H1 (cell line): ENCODE data around the gene HIVEP2. TPM values are rescaled to one million over a fixed set of nuclear protein-coding genes. Genes with fewer than 3 reads are reported as not detected.

Experiments used
- CTCF ChIA-PET: fragments of 300-600 bp; sonication (Branson Sonifier 250); formaldehyde crosslinking; loops from one replicate; lab custom pipeline; 2021; ENCODE audit not compliant: partially characterized antibody; lab: Charles Lee
- POLR2A ChIA-PET: fragments of 300-600 bp; sonication (Branson Sonifier 250); formaldehyde crosslinking; loops from one replicate; lab custom pipeline; 2021; ENCODE audit warnings: inconsistent platforms; ENCODE audit not compliant: partially characterized antibody; lab: Charles Lee
- DNase-seq, 2 experiments: peaks; one replicate each; pipeline versions ENCODE4 v3.0.0 to v3.0.0-alpha.2; 2010 to 2022; ENCODE audit warnings: low spot score in 2 of 2, low read depth in 1 of 2, mixed read lengths in 1 of 2
- FAIRE-seq: peaks from 2 replicates; lab custom pipeline; 2011; peaks lifted over from hg19 to GRCh38; lab: Jason Lieb, UNC
- H2AFZ ChIP-seq: 2 replicates; pipeline ENCODE4 v1.8.1; 2012; ENCODE audit warnings: low read length, inconsistent platforms
- H2AK5ac ChIP-seq: 2 replicates; pipeline ENCODE4 v1.6.1; 2013; ENCODE audit warnings: low read depth, low read length
- H2BK120ac ChIP-seq: replicated peaks from 2 replicates; pipeline ENCODE3; 2013; ENCODE audit warnings: low read depth, low read length, inconsistent platforms
- H2BK12ac ChIP-seq: 2 replicates; pipeline ENCODE4 v1.6.1; 2013; ENCODE audit warnings: low read depth, low read length
- H2BK15ac ChIP-seq: 2 replicates; pipeline ENCODE4 v1.6.1; 2013; ENCODE audit warnings: low read length
- H2BK20ac ChIP-seq: 2 replicates; pipeline ENCODE4 v1.6.1; 2013; ENCODE audit warnings: low read length
- H2BK5ac ChIP-seq: 2 replicates; pipeline ENCODE4 v1.6.1; 2013; ENCODE audit warnings: low read depth, low read length
- H3K14ac ChIP-seq: 2 replicates; pipeline ENCODE4 v1.6.1; 2013; ENCODE audit warnings: inconsistent platforms; ENCODE audit not compliant: insufficient read length
- H3K18ac ChIP-seq: 2 replicates; pipeline ENCODE4 v1.6.1; 2013; ENCODE audit warnings: low read length; ENCODE audit errors: extremely low read depth
- H3K23ac ChIP-seq: 2 replicates; pipeline ENCODE4 v1.6.1; 2013; ENCODE audit warnings: inconsistent platforms; ENCODE audit not compliant: insufficient read length
- H3K23me2 ChIP-seq: 2 replicates; pipeline ENCODE4 v1.6.1; 2013; ENCODE audit warnings: low read depth, low read length
- H3K27ac ChIP-seq: 2 replicates; pipeline ENCODE4 v1.6.1; 2011; ENCODE audit warnings: low read depth, low read length, inconsistent platforms
- H3K27me3 ChIP-seq, 4 experiments: replicated peaks in 1 of 4; 1 replicate in 1 of 4; 2 replicates in 3 of 4; pipeline versions ENCODE4 v1.6.1 to v1.8.1; 2011 to 2013; ENCODE audit warnings: low read length in 3 of 4, mild to moderate bottlenecking in 3 of 4, inconsistent platforms in 2 of 4, mixed read lengths in 2 of 4, moderate library complexity in 1 of 4; ENCODE audit not compliant: control insufficient read depth in 3 of 4, insufficient read depth in 3 of 4; ENCODE audit errors: extremely low read depth in 1 of 4
- H3K36me3 ChIP-seq, 4 experiments: 2 replicates each; pipeline versions ENCODE4 v1.6.1 to v1.8.1; 2011 to 2013; ENCODE audit warnings: mild to moderate bottlenecking in 4 of 4, low read length in 3 of 4, moderate library complexity in 2 of 4, control low read depth in 1 of 4, inconsistent platforms in 1 of 4; ENCODE audit not compliant: insufficient read depth in 4 of 4, control insufficient read depth in 2 of 4
- H3K4ac ChIP-seq: replicated peaks from 2 replicates; pipeline ENCODE3; 2013; ENCODE audit warnings: low read length, low read depth, mixed read lengths, inconsistent platforms; ENCODE audit not compliant: insufficient read length
- H3K4me1 ChIP-seq, 4 experiments: replicated peaks in 1 of 4; 1 replicate in 1 of 4; 2 replicates in 3 of 4; pipeline versions ENCODE4 v1.6.1 to v1.8.1; 2011 to 2013; ENCODE audit warnings: low read length in 3 of 4, inconsistent platforms in 2 of 4, mixed read lengths in 1 of 4; ENCODE audit not compliant: insufficient read depth in 4 of 4, control insufficient read depth in 3 of 4
- H3K4me2 ChIP-seq, 2 experiments: 2 replicates each; pipeline versions ENCODE4 v1.6.1 to v1.8.1; 2011 to 2013; ENCODE audit warnings: low read depth in 2 of 2, low read length in 2 of 2, control low read depth in 1 of 2, inconsistent platforms in 1 of 2, mild to moderate bottlenecking in 1 of 2; ENCODE audit not compliant: insufficient read depth in 1 of 2
- H3K4me3 ChIP-seq, 4 experiments: fragments of 200-600, 300-600 bp in 1 of 4; sonication (generic), shearing (Covaris generic), sonication (Bioruptor Twin) in 1 of 4; 2 replicates each; pipeline versions ENCODE4 v1.5.1 to v1.8.1; 2011 to 2016; ENCODE audit warnings: low read length in 4 of 4, low read depth in 3 of 4, control low read depth in 2 of 4, inconsistent platforms in 2 of 4, mild to moderate bottlenecking in 2 of 4, mixed read lengths in 1 of 4, moderate library complexity in 1 of 4; ENCODE audit not compliant: insufficient read depth in 2 of 4; ENCODE audit errors: extremely low read depth in 1 of 4
- H3K56ac ChIP-seq: replicated peaks from 2 replicates; pipeline ENCODE3; 2013; ENCODE audit warnings: low read depth, mild to moderate bottlenecking, mixed read lengths, low read length, inconsistent platforms; ENCODE audit not compliant: insufficient read length
- H3K79me1 ChIP-seq: 2 replicates; pipeline ENCODE4 v1.6.1; 2013; ENCODE audit warnings: low read depth, low read length, control low read depth
- H3K79me2 ChIP-seq, 2 experiments: 2 replicates each; pipeline versions ENCODE4 v1.6.1 to v1.8.1; 2012 to 2013; ENCODE audit warnings: low read length in 2 of 2, mild to moderate bottlenecking in 2 of 2, inconsistent platforms in 1 of 2; ENCODE audit not compliant: insufficient read depth in 2 of 2, control insufficient read depth in 1 of 2
- H3K9ac ChIP-seq, 4 experiments: replicated peaks in 1 of 4; 1 replicate in 1 of 4; 2 replicates in 3 of 4; pipeline versions ENCODE4 v1.6.1 to v1.8.1; 2011 to 2013; ENCODE audit warnings: low read depth in 3 of 4, low read length in 3 of 4, control low read depth in 2 of 4, mild to moderate bottlenecking in 2 of 4, moderate library complexity in 2 of 4, inconsistent platforms in 1 of 4; ENCODE audit errors: extremely low read depth in 1 of 4
- H3K9me3 ChIP-seq, 2 experiments: 2 replicates each; pipeline versions ENCODE4 v1.6.1 to v1.8.1; 2012 to 2013; ENCODE audit warnings: mild to moderate bottlenecking in 2 of 2, moderate library complexity in 2 of 2, control low read depth in 1 of 2, inconsistent platforms in 1 of 2, low read depth in 1 of 2, low read length in 1 of 2, mixed read lengths in 1 of 2; ENCODE audit not compliant: insufficient read depth in 2 of 2
- H4K20me1 ChIP-seq, 2 experiments: replicated peaks in 1 of 2; 2 replicates each; pipeline versions ENCODE3 to v1.8.1; 2011 to 2013; ENCODE audit warnings: inconsistent platforms in 2 of 2, low read length in 2 of 2, mild to moderate bottlenecking in 1 of 2; ENCODE audit not compliant: insufficient read depth in 2 of 2, control insufficient read depth in 1 of 2
- H4K5ac ChIP-seq: 2 replicates; pipeline ENCODE4 v1.6.1; 2013; ENCODE audit warnings: low read length, low read depth, mixed read lengths, inconsistent platforms; ENCODE audit not compliant: insufficient read length
- H4K8ac ChIP-seq: 2 replicates; pipeline ENCODE4 v1.8.0; 2013; ENCODE audit warnings: mild to moderate bottlenecking, moderate library complexity, low read length, inconsistent platforms; ENCODE audit not compliant: insufficient read depth; ENCODE audit errors: extremely low read depth
- H4K91ac ChIP-seq: replicated peaks from 2 replicates; pipeline ENCODE3; 2013; ENCODE audit warnings: low read length, mixed read lengths, inconsistent platforms; ENCODE audit not compliant: insufficient read length
- CBX5 ChIP-seq: fragments of 300-800, 300-1000 bp; sonication (generic); IDR thresholded peaks from 2 replicates; pipeline ENCODE4 v1.7.1; 2016; ENCODE audit warnings: antibody characterized with exemption, low read length, low read depth
- CBX8 ChIP-seq: fragments of 300-800, 300-1000 bp; sonication (generic); IDR thresholded peaks from 2 replicates; pipeline ENCODE4 v1.7.1; 2016; ENCODE audit warnings: low read depth, low read length, borderline replicate concordance
- CHD1 ChIP-seq: IDR thresholded peaks from 2 replicates; pipeline ENCODE4 v1.6.1; 2012; ENCODE audit warnings: low read depth, low read length, improper control_type of control experiment
- CTBP2 ChIP-seq: IDR thresholded peaks from 2 replicates; pipeline ENCODE4 v1.7.0; 2011; ENCODE audit warnings: borderline replicate concordance, mild to moderate bottlenecking, moderate library complexity, mixed read lengths, low read length; ENCODE audit not compliant: insufficient read depth, insufficient read length
- JUN ChIP-seq: IDR thresholded peaks from 2 replicates; pipeline ENCODE4 v1.6.1; 2011; ENCODE audit warnings: low read depth, mild to moderate bottlenecking, improper control_type of control experiment, low read length
- KDM1A ChIP-seq: fragments of 200-600, 300-600 bp; sonication (generic); IDR thresholded peaks from 2 replicates; pipeline ENCODE4 v1.7.1; 2016; ENCODE audit warnings: mild to moderate bottlenecking, low read length, borderline replicate concordance
- KDM4A ChIP-seq: IDR thresholded peaks from one replicate; pipeline ENCODE4 v1.7.1; 2012; ENCODE audit warnings: low read depth, mild to moderate bottlenecking, moderate library complexity, low read length, inconsistent platforms; ENCODE audit not compliant: severe bottlenecking
- MAFK ChIP-seq: IDR thresholded peaks from 2 replicates; pipeline ENCODE4 v1.6.1; 2012; ENCODE audit warnings: low read depth, mild to moderate bottlenecking, improper control_type of control experiment, low read length
- RFX5 ChIP-seq: IDR thresholded peaks from 2 replicates; pipeline ENCODE4 v1.6.1; 2011; ENCODE audit warnings: low read depth, low read length, improper control_type of control experiment, borderline replicate concordance
- RXRA ChIP-seq: IDR thresholded peaks from 2 replicates; pipeline ENCODE4 v1.6.1; 2011; ENCODE audit warnings: low read depth, mild to moderate bottlenecking, low read length, moderate library complexity; ENCODE audit not compliant: insufficient read depth
- SIX5 ChIP-seq: IDR thresholded peaks from 2 replicates; pipeline ENCODE4 v1.6.1; 2011; ENCODE audit warnings: mild to moderate bottlenecking, low read depth, low read length
- SP2 ChIP-seq: IDR thresholded peaks from 2 replicates; pipeline ENCODE4 v1.6.1; 2012; ENCODE audit warnings: mild to moderate bottlenecking, low read length, inconsistent platforms
- SUZ12 ChIP-seq: fragments of 200-600 bp; sonication (generic); IDR thresholded peaks from 2 replicates; pipeline ENCODE4 v1.6.1; 2012; ENCODE audit warnings: mild to moderate bottlenecking, inconsistent platforms, low read length, moderate library complexity, mixed read lengths
- TBP ChIP-seq: IDR thresholded peaks from 2 replicates; pipeline ENCODE4 v1.6.1; 2011; ENCODE audit warnings: low read depth, low read length, improper control_type of control experiment
- ZNF274 ChIP-seq: IDR thresholded peaks from 2 replicates; pipeline ENCODE4 v1.7.0; 2012; ENCODE audit warnings: low read length, borderline replicate concordance; ENCODE audit errors: extremely low read depth
- WGBS, 2 experiments: shearing (Covaris generic) in 1 of 2; methylation state at CpG; one replicate each; pipeline versions ENCODE4 v1.1.6 to v1.1.7; 2013 to 2015; ENCODE audit warnings: low lambda C conversion rate in 2 of 2, mixed read lengths in 2 of 2, inconsistent platforms in 1 of 2, low coverage in 1 of 2, missing lambda C conversion rate in 1 of 2; ENCODE audit not compliant: insufficient replicate concordance in 2 of 2, insufficient coverage in 1 of 2, insufficient read length in 1 of 2; ENCODE audit errors: extremely low coverage in 1 of 2, missing lambda C conversion rate in 1 of 2; 5-methylcytosine and 5-hydroxymethylcytosine counted together
- polyA plus RNA-seq, 7 experiments: library from polyadenylated mRNA; depleted of rRNA in 3 of 7; stranded (reverse) in 5 of 7; unstranded in 2 of 7; fragments of >200 nt in 5 of 7; fragments of 200-250 nt in 2 of 7; gene quantifications; 1 replicate in 5 of 7; 2 replicates in 1 of 7; 4 replicates in 1 of 7; pipeline versions ENCODE4 v1.2.1 to v1.2.3, GENCODE V29; 2011 to 2013; ENCODE audit warnings: missing spikeins in 2 of 7, mixed read lengths in 2 of 7
- total RNA-seq: library from RNA; stranded (reverse); fragmentation: NEBNext Ultra II Directional; extraction: Animal tissue kit (Norgen Biotek cat#: 25700); gene quantifications from 2 replicates; pipeline ENCODE4 v1.2.1, GENCODE V29; 2021

HIVEP2 gene
- total and polyA plus RNA-seq, 2 of the 8 experiments (the other 6 are each of a cell fraction or from before 2014, with no cell fraction given), result 2.2 to 6.1 TPM

DNA sequence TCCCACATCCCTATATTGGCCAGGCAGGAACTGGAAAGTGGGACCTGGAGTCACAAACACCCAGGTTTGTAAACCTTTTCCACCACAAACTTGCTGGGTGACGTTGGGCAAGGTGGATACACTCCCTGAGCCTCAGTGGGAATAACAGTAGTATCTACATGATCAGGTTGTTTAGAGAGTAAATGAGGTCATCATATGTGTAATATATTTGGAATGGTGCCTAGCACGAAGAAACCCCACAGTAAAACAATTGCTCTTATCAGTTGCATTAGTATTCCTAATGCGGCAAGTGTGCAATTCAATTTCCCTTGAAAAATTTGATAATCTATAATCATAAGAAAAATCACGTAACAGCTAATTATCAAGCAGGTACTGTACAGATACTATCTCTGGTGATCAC lies 51.9 kb downstream of the HIVEP2 start:
- Histone ChIP-seq H4K5ac (no peak overlapping the region), H3K23ac (no peak overlapping the region), H3K23me2 (no peaks in the 10 kb centered on the region), H2BK15ac (no peak overlapping the region), H3K14ac (no peak overlapping the region), H3K4me1 (no peaks in the 10 kb centered on the region), H3K4me2 (no peak overlapping the region), H3K4me3 (no peak overlapping the region), H3K18ac (no peak overlapping the region), H3K36me3 (no peaks in the 10 kb centered on the region), H3K79me2 (no peaks in the 10 kb centered on the region), H2BK5ac (no peak overlapping the region), H2BK20ac (no peak overlapping the region), H2AK5ac (no peak overlapping the region), H2BK12ac (no peak overlapping the region), H3K9ac (no peak overlapping the region), H3K27ac (no peak overlapping the region), H4K8ac (no peak overlapping the region), H3K4ac (no peak overlapping the region), H4K20me1 (no peaks in the 10 kb centered on the region), H3K79me1 (no peaks in the 10 kb centered on the region), H4K91ac (no peak overlapping the region), H3K56ac (no peak overlapping the region), H2BK120ac (no peak overlapping the region), H3K27me3 (no peaks in the 10 kb centered on the region), H2AFZ (no peak overlapping the region), H3K9me3 (no peaks in the 10 kb centered on the region)
- DNase-seq, result no peak
- POLR2A ChIA-PET, result no interaction called here
- FAIRE-seq, result no peak
- WGBS, 2 experiments, result 88% methylated on average over 4 of the region's 4 CpGs; no CpG with 5 or more reads in 1 of the 2 experiments
- TF ChIP-seq KDM1A (no peak), CBX5 (no peak), ZNF274 (no peak), RFX5 (no peak), JUN (no peak), KDM4A (no peak), MAFK (no peak), TBP (no peak), RXRA (no peak), SUZ12 (no peak), CBX8 (no peak), CTBP2 (no peak), CHD1 (no peak), SP2 (no peak), SIX5 (no peak)
- CTCF ChIA-PET, result interaction anchor here (0.6 to 2.2 kb wide), 2 partner anchors 27 to 59 kb away, joined by 3 to 4 read pairs; no protein-coding TSS in a partner anchor
